H1 (cell line): ENCODE results near the gene RARB. TPM values are rescaled to one million over a fixed set of nuclear protein-coding genes. Genes with fewer than 3 reads are reported as not detected.

ENCODE experiments used
- CTCF ChIA-PET: fragments of 300-600 bp; sonication (Branson Sonifier 250); formaldehyde crosslinking; loops from one replicate; lab custom pipeline; 2021; ENCODE audit not compliant: partially characterized antibody; lab: Charles Lee
- POLR2A ChIA-PET: fragments of 300-600 bp; sonication (Branson Sonifier 250); formaldehyde crosslinking; loops from one replicate; lab custom pipeline; 2021; ENCODE audit warnings: inconsistent platforms; ENCODE audit not compliant: partially characterized antibody; lab: Charles Lee
- DNase-seq, 2 experiments: peaks; one replicate each; pipeline versions ENCODE4 v3.0.0 to v3.0.0-alpha.2; 2010 to 2022; ENCODE audit warnings: low spot score in 2 of 2, low read depth in 1 of 2, mixed read lengths in 1 of 2
- FAIRE-seq: peaks from 2 replicates; lab custom pipeline; 2011; peaks lifted over from hg19 to GRCh38; lab: Jason Lieb, UNC
- H2AFZ ChIP-seq: 2 replicates; pipeline ENCODE4 v1.8.1; 2012; ENCODE audit warnings: low read length, inconsistent platforms
- H2AK5ac ChIP-seq: 2 replicates; pipeline ENCODE4 v1.6.1; 2013; ENCODE audit warnings: low read depth, low read length
- H2BK120ac ChIP-seq: replicated peaks from 2 replicates; pipeline ENCODE3; 2013; ENCODE audit warnings: low read depth, low read length, inconsistent platforms
- H2BK12ac ChIP-seq: 2 replicates; pipeline ENCODE4 v1.6.1; 2013; ENCODE audit warnings: low read depth, low read length
- H2BK15ac ChIP-seq: 2 replicates; pipeline ENCODE4 v1.6.1; 2013; ENCODE audit warnings: low read length
- H2BK20ac ChIP-seq: 2 replicates; pipeline ENCODE4 v1.6.1; 2013; ENCODE audit warnings: low read length
- H2BK5ac ChIP-seq: 2 replicates; pipeline ENCODE4 v1.6.1; 2013; ENCODE audit warnings: low read depth, low read length
- H3K14ac ChIP-seq: 2 replicates; pipeline ENCODE4 v1.6.1; 2013; ENCODE audit warnings: inconsistent platforms; ENCODE audit not compliant: insufficient read length
- H3K18ac ChIP-seq: 2 replicates; pipeline ENCODE4 v1.6.1; 2013; ENCODE audit warnings: low read length; ENCODE audit errors: extremely low read depth
- H3K23ac ChIP-seq: 2 replicates; pipeline ENCODE4 v1.6.1; 2013; ENCODE audit warnings: inconsistent platforms; ENCODE audit not compliant: insufficient read length
- H3K23me2 ChIP-seq: 2 replicates; pipeline ENCODE4 v1.6.1; 2013; ENCODE audit warnings: low read depth, low read length
- H3K27ac ChIP-seq: 2 replicates; pipeline ENCODE4 v1.6.1; 2011; ENCODE audit warnings: low read depth, low read length, inconsistent platforms
- H3K27me3 ChIP-seq, 4 experiments: replicated peaks in 1 of 4; 1 replicate in 1 of 4; 2 replicates in 3 of 4; pipeline versions ENCODE4 v1.6.1 to v1.8.1; 2011 to 2013; ENCODE audit warnings: low read length in 3 of 4, mild to moderate bottlenecking in 3 of 4, inconsistent platforms in 2 of 4, mixed read lengths in 2 of 4, moderate library complexity in 1 of 4; ENCODE audit not compliant: control insufficient read depth in 3 of 4, insufficient read depth in 3 of 4; ENCODE audit errors: extremely low read depth in 1 of 4
- H3K36me3 ChIP-seq, 4 experiments: 2 replicates each; pipeline versions ENCODE4 v1.6.1 to v1.8.1; 2011 to 2013; ENCODE audit warnings: mild to moderate bottlenecking in 4 of 4, low read length in 3 of 4, moderate library complexity in 2 of 4, control low read depth in 1 of 4, inconsistent platforms in 1 of 4; ENCODE audit not compliant: insufficient read depth in 4 of 4, control insufficient read depth in 2 of 4
- H3K4ac ChIP-seq: replicated peaks from 2 replicates; pipeline ENCODE3; 2013; ENCODE audit warnings: low read length, low read depth, mixed read lengths, inconsistent platforms; ENCODE audit not compliant: insufficient read length
- H3K4me1 ChIP-seq, 4 experiments: replicated peaks in 1 of 4; 1 replicate in 1 of 4; 2 replicates in 3 of 4; pipeline versions ENCODE4 v1.6.1 to v1.8.1; 2011 to 2013; ENCODE audit warnings: low read length in 3 of 4, inconsistent platforms in 2 of 4, mixed read lengths in 1 of 4; ENCODE audit not compliant: insufficient read depth in 4 of 4, control insufficient read depth in 3 of 4
- H3K4me2 ChIP-seq, 2 experiments: 2 replicates each; pipeline versions ENCODE4 v1.6.1 to v1.8.1; 2011 to 2013; ENCODE audit warnings: low read depth in 2 of 2, low read length in 2 of 2, control low read depth in 1 of 2, inconsistent platforms in 1 of 2, mild to moderate bottlenecking in 1 of 2; ENCODE audit not compliant: insufficient read depth in 1 of 2
- H3K4me3 ChIP-seq, 4 experiments: fragments of 200-600, 300-600 bp in 1 of 4; sonication (generic), shearing (Covaris generic), sonication (Bioruptor Twin) in 1 of 4; 2 replicates each; pipeline versions ENCODE4 v1.5.1 to v1.8.1; 2011 to 2016; ENCODE audit warnings: low read length in 4 of 4, low read depth in 3 of 4, control low read depth in 2 of 4, inconsistent platforms in 2 of 4, mild to moderate bottlenecking in 2 of 4, mixed read lengths in 1 of 4, moderate library complexity in 1 of 4; ENCODE audit not compliant: insufficient read depth in 2 of 4; ENCODE audit errors: extremely low read depth in 1 of 4
- H3K56ac ChIP-seq: replicated peaks from 2 replicates; pipeline ENCODE3; 2013; ENCODE audit warnings: low read depth, mild to moderate bottlenecking, mixed read lengths, low read length, inconsistent platforms; ENCODE audit not compliant: insufficient read length
- H3K79me1 ChIP-seq: 2 replicates; pipeline ENCODE4 v1.6.1; 2013; ENCODE audit warnings: low read depth, low read length, control low read depth
- H3K79me2 ChIP-seq, 2 experiments: 2 replicates each; pipeline versions ENCODE4 v1.6.1 to v1.8.1; 2012 to 2013; ENCODE audit warnings: low read length in 2 of 2, mild to moderate bottlenecking in 2 of 2, inconsistent platforms in 1 of 2; ENCODE audit not compliant: insufficient read depth in 2 of 2, control insufficient read depth in 1 of 2
- H3K9ac ChIP-seq, 4 experiments: replicated peaks in 1 of 4; 1 replicate in 1 of 4; 2 replicates in 3 of 4; pipeline versions ENCODE4 v1.6.1 to v1.8.1; 2011 to 2013; ENCODE audit warnings: low read depth in 3 of 4, low read length in 3 of 4, control low read depth in 2 of 4, mild to moderate bottlenecking in 2 of 4, moderate library complexity in 2 of 4, inconsistent platforms in 1 of 4; ENCODE audit errors: extremely low read depth in 1 of 4
- H3K9me3 ChIP-seq, 2 experiments: 2 replicates each; pipeline versions ENCODE4 v1.6.1 to v1.8.1; 2012 to 2013; ENCODE audit warnings: mild to moderate bottlenecking in 2 of 2, moderate library complexity in 2 of 2, control low read depth in 1 of 2, inconsistent platforms in 1 of 2, low read depth in 1 of 2, low read length in 1 of 2, mixed read lengths in 1 of 2; ENCODE audit not compliant: insufficient read depth in 2 of 2
- H4K20me1 ChIP-seq, 2 experiments: replicated peaks in 1 of 2; 2 replicates each; pipeline versions ENCODE3 to v1.8.1; 2011 to 2013; ENCODE audit warnings: inconsistent platforms in 2 of 2, low read length in 2 of 2, mild to moderate bottlenecking in 1 of 2; ENCODE audit not compliant: insufficient read depth in 2 of 2, control insufficient read depth in 1 of 2
- H4K5ac ChIP-seq: 2 replicates; pipeline ENCODE4 v1.6.1; 2013; ENCODE audit warnings: low read length, low read depth, mixed read lengths, inconsistent platforms; ENCODE audit not compliant: insufficient read length
- H4K8ac ChIP-seq: 2 replicates; pipeline ENCODE4 v1.8.0; 2013; ENCODE audit warnings: mild to moderate bottlenecking, moderate library complexity, low read length, inconsistent platforms; ENCODE audit not compliant: insufficient read depth; ENCODE audit errors: extremely low read depth
- H4K91ac ChIP-seq: replicated peaks from 2 replicates; pipeline ENCODE3; 2013; ENCODE audit warnings: low read length, mixed read lengths, inconsistent platforms; ENCODE audit not compliant: insufficient read length
- CEBPB ChIP-seq: IDR thresholded peaks from 2 replicates; pipeline ENCODE4 v1.6.1; 2012; ENCODE audit warnings: low read depth, low read length
- CHD1 ChIP-seq: IDR thresholded peaks from 2 replicates; pipeline ENCODE4 v1.6.1; 2012; ENCODE audit warnings: low read depth, low read length, improper control_type of control experiment
- CTBP2 ChIP-seq: IDR thresholded peaks from 2 replicates; pipeline ENCODE4 v1.7.0; 2011; ENCODE audit warnings: borderline replicate concordance, mild to moderate bottlenecking, moderate library complexity, mixed read lengths, low read length; ENCODE audit not compliant: insufficient read depth, insufficient read length
- GTF2F1 ChIP-seq: IDR thresholded peaks from 2 replicates; pipeline ENCODE4 v1.6.1; 2012; ENCODE audit warnings: low read depth, low read length, improper control_type of control experiment, borderline replicate concordance
- HDAC2 ChIP-seq, 2 experiments: fragments of 300-600 bp in 1 of 2; sonication (generic) in 1 of 2; IDR thresholded peaks; 2 replicates each; pipeline ENCODE4 v1.6.1; 2011 to 2012; ENCODE audit warnings: low read depth in 2 of 2, low read length in 2 of 2, mild to moderate bottlenecking in 2 of 2, moderate library complexity in 2 of 2, borderline replicate concordance in 1 of 2, inconsistent platforms in 1 of 2
- KDM1A ChIP-seq: fragments of 200-600, 300-600 bp; sonication (generic); IDR thresholded peaks from 2 replicates; pipeline ENCODE4 v1.7.1; 2016; ENCODE audit warnings: mild to moderate bottlenecking, low read length, borderline replicate concordance
- MAFK ChIP-seq: IDR thresholded peaks from 2 replicates; pipeline ENCODE4 v1.6.1; 2012; ENCODE audit warnings: low read depth, mild to moderate bottlenecking, improper control_type of control experiment, low read length
- NANOG ChIP-seq: IDR thresholded peaks from 2 replicates; pipeline ENCODE4 v1.6.1; 2011; ENCODE audit warnings: low read length, low read depth, mild to moderate bottlenecking, inconsistent platforms; ENCODE audit not compliant: insufficient read depth, poor library complexity, severe bottlenecking
- RFX5 ChIP-seq: IDR thresholded peaks from 2 replicates; pipeline ENCODE4 v1.6.1; 2011; ENCODE audit warnings: low read depth, low read length, improper control_type of control experiment, borderline replicate concordance
- RNF2 ChIP-seq: fragments of 200-900, 300-1000 bp; sonication (generic); IDR thresholded peaks from 2 replicates; pipeline ENCODE4 v1.7.1; 2016; ENCODE audit warnings: borderline replicate concordance, low read depth, mild to moderate bottlenecking, antibody characterized with exemption, low read length; ENCODE audit not compliant: poor library complexity, severe bottlenecking; ENCODE audit errors: missing control alignments
- SP2 ChIP-seq: IDR thresholded peaks from 2 replicates; pipeline ENCODE4 v1.6.1; 2012; ENCODE audit warnings: mild to moderate bottlenecking, low read length, inconsistent platforms
- SP4 ChIP-seq: IDR thresholded peaks from 2 replicates; pipeline ENCODE4 v1.6.1; 2012; ENCODE audit warnings: low read length, inconsistent platforms
- TAF7 ChIP-seq: optimal IDR thresholded peaks from 2 replicates; pipeline ENCODE3; 2011; ENCODE audit warnings: low read depth, mild to moderate bottlenecking, inconsistent platforms, low read length, moderate library complexity, borderline replicate concordance
- WGBS, 2 experiments: shearing (Covaris generic) in 1 of 2; methylation state at CpG; one replicate each; pipeline versions ENCODE4 v1.1.6 to v1.1.7; 2013 to 2015; ENCODE audit warnings: low lambda C conversion rate in 2 of 2, mixed read lengths in 2 of 2, inconsistent platforms in 1 of 2, low coverage in 1 of 2, missing lambda C conversion rate in 1 of 2; ENCODE audit not compliant: insufficient replicate concordance in 2 of 2, insufficient coverage in 1 of 2, insufficient read length in 1 of 2; ENCODE audit errors: extremely low coverage in 1 of 2, missing lambda C conversion rate in 1 of 2; 5-methylcytosine and 5-hydroxymethylcytosine counted together
- polyA plus RNA-seq, 7 experiments: library from polyadenylated mRNA; depleted of rRNA in 3 of 7; stranded (reverse) in 5 of 7; unstranded in 2 of 7; fragments of >200 nt in 5 of 7; fragments of 200-250 nt in 2 of 7; gene quantifications; 1 replicate in 5 of 7; 2 replicates in 1 of 7; 4 replicates in 1 of 7; pipeline versions ENCODE4 v1.2.1 to v1.2.3, GENCODE V29; 2011 to 2013; ENCODE audit warnings: missing spikeins in 2 of 7, mixed read lengths in 2 of 7
- total RNA-seq: library from RNA; stranded (reverse); fragmentation: NEBNext Ultra II Directional; extraction: Animal tissue kit (Norgen Biotek cat#: 25700); gene quantifications from 2 replicates; pipeline ENCODE4 v1.2.1, GENCODE V29; 2021

The RARB gene
- total and polyA plus RNA-seq, 2 of the 8 experiments (the other 6 are each of a cell fraction or from before 2014, with no cell fraction given), result 0.15 to 0.22 TPM

DNA sequence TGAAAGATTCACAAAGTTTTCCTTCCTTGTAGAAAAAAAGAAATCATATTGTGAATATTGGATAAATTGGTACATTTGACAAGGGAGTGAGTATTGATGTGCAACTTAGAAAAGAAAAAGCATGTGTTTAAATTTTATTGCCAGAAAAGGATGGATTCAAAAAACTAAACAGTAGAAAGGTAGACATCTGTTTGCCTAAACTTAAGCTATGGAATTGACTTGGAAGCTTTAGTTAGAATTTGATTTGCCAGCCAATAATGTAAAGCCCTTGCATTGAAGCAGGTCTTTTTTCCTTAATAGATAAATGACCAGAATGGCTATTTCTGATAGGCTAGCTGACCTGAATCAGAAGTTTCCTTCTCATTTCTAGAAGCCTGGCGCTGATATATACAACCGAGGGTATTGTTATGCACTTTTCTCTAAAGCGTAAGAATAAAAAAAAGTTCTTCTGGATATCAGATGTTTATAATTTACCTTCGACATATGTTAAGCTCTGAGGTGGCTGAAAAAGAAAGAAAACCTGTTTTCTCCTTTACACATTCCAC, 4.2 kb downstream of the RARB start:
- CTCF ChIA-PET, result interaction anchor here (2.2 kb wide), 1 partner anchor 9 kb away, joined by 10 read pairs; no protein-coding TSS in a partner anchor
- Histone ChIP-seq H2AK5ac (no peak overlapping the region), H3K4me2 (no peak overlapping the region), H3K9me3 (no peaks in the 10 kb centered on the region), H3K4me1 (peaks cover 2 to 9% (median 5%) of the 10 kb centered on the region in 4 experiments; a peak in 5 of 7 replicates), H3K4ac (no peak overlapping the region), H2BK15ac (no peak overlapping the region), H3K4me3 (no peak overlapping the region), H3K23me2 (peaks cover 7% of the 10 kb centered on the region), H4K5ac (no peak overlapping the region), H2BK120ac (no peak overlapping the region), H4K91ac (no peak overlapping the region), H3K14ac (no peak overlapping the region), H4K20me1 (no peaks in the 10 kb centered on the region), H2BK5ac (no peak overlapping the region), H3K27ac (no peak overlapping the region), H3K36me3 (no peaks in the 10 kb centered on the region; a peak in 1 of 8 replicates), H4K8ac (no peak overlapping the region), H3K27me3 (peaks cover 0 to 10% (median 7%) of the 10 kb centered on the region in 4 experiments; a peak in 5 of 7 replicates), H3K79me2 (no peaks in the 10 kb centered on the region), H3K23ac (no peak overlapping the region), H3K18ac (no peak overlapping the region), H2AFZ (no peak overlapping the region), H3K79me1 (no peaks in the 10 kb centered on the region), H2BK12ac (no peak overlapping the region), H3K56ac (no peak overlapping the region), H2BK20ac (no peak overlapping the region), H3K9ac (no peak overlapping the region)
- POLR2A ChIA-PET, result no interaction called here
- FAIRE-seq (no peak), DNase-seq (no peak)
- WGBS, 2 experiments, result 88% methylated on average over 4 of the region's 4 CpGs; no CpG with 5 or more reads in 1 of the 2 experiments
- TF ChIP-seq TAF7 (no peak), HDAC2 (IDR thresholded peaks at IDR 0.05; ENCODE audit: borderline replicate concordance in 1 of 2, low read depth in 2 of 2, low read length in 2 of 2) (no peak), NANOG (no peak), CHD1 (no peak), CEBPB (no peak), MAFK (no peak), SP4 (no peak), SP2 (no peak), RFX5 (no peak), RNF2 (no peak), GTF2F1 (no peak), KDM1A (no peak), CTBP2 (no peak)
